ENCODE results near the gene BCAS3. TPM values are rescaled to one million over a fixed set of nuclear protein-coding genes. Genes with fewer than 3 reads are reported as not detected.

BCAS3 gene
- polyA plus RNA-seq, 3 donors = 10.3 to 19.1 (median 14.7) TPM

GRCh38 chr17:61081959-61082358 is 404.3 kb downstream of the BCAS3 start:
- H3K4me1 Mint-ChIP-seq = no peaks in the 10 kb centered on the region

GRCh38 chr17:61084260-61084659 is 406.6 kb downstream of the BCAS3 start:
- no peaks in the 10 kb centered on the region for H4K20me1 ChIP-seq (ENCODE audit: insufficient read depth, low read length)
- Mint-ChIP-seq H3K27me3 (ENCODE audit: low read depth in 3 of 3) (no peaks in the 10 kb centered on the region), H3K4me3 (no peak overlapping the region), H3K9me3 (peaks cover 0 to 3% (median 0%) of the 10 kb centered on the region in 7 donors), H3K4me1 (no peaks in the 10 kb centered on the region), H3K27ac (no peak overlapping the region), H3K36me3 (peaks cover 4 to 11% of the 10 kb centered on the region in 2 donors)
- 97% methylated on average over 5 of the region's 5 CpGs for WGBS (ENCODE audit: insufficient coverage)
- no peak overlapping the region for H3K27ac ChIP-seq (ENCODE audit: low read depth in 1 of 2, low read length in 2 of 2)
- H3K36me3 ChIP-seq (replicated peaks in 1 of 2; ENCODE audit: control insufficient read depth in 1 of 2, insufficient read depth in 2 of 2, low read length in 2 of 2) = no peaks in the 10 kb centered on the region
- no peak overlapping the region for H3K4me2 ChIP-seq (replicated peaks; ENCODE audit: extremely low read depth, low read length, poor library complexity, severe bottlenecking)
- no peak overlapping the region for H2AFZ ChIP-seq (ENCODE audit: insufficient read depth, low read depth, low read length, poor library complexity, severe bottlenecking)
- TF ChIP-seq CTCF (IDR thresholded peaks at IDR 0.05) = no peak
- no peaks in the 10 kb centered on the region for H3K9me3 ChIP-seq (replicated peaks in 1 of 2; ENCODE audit: control insufficient read depth in 1 of 2, insufficient read depth in 1 of 2, low read length in 2 of 2)
- DNase-seq = no peak
- H3K79me2 ChIP-seq (ENCODE audit: insufficient read depth, low read length) = no peaks in the 10 kb centered on the region
- intact Hi-C loops (cut with micrococcal nuclease) = no loop called here
- H3K27me3 ChIP-seq (ENCODE audit: control insufficient read depth in 2 of 2, insufficient read depth in 2 of 2, low read length in 2 of 2) = no peaks in the 10 kb centered on the region
- no peaks in the 10 kb centered on the region for H3K4me1 ChIP-seq (ENCODE audit: control insufficient read depth in 1 of 2, insufficient read depth in 2 of 2, low read length in 2 of 2)
- H3K9ac ChIP-seq (ENCODE audit: insufficient read depth, low read length, poor library complexity, severe bottlenecking) = no peak overlapping the region
- no peak overlapping the region for H3K4me3 ChIP-seq (replicated peaks in 1 of 3; ENCODE audit: low read depth in 2 of 3, low read length in 3 of 3)

More at GRCh38 chr17:61081959-61082358, 404.3 kb downstream of the BCAS3 start:
- no peak for TF ChIP-seq CTCF (IDR thresholded peaks at IDR 0.05)
- Histone ChIP-seq H3K4me1 (ENCODE audit: control insufficient read depth in 1 of 2, insufficient read depth in 2 of 2, low read length in 2 of 2) (no peaks in the 10 kb centered on the region), H3K36me3 (replicated peaks in 1 of 2; ENCODE audit: control insufficient read depth in 1 of 2, insufficient read depth in 2 of 2, low read length in 2 of 2) (no peaks in the 10 kb centered on the region), H3K9ac (ENCODE audit: insufficient read depth, low read length, poor library complexity, severe bottlenecking) (no peak overlapping the region), H3K9me3 (replicated peaks in 1 of 2; ENCODE audit: control insufficient read depth in 1 of 2, insufficient read depth in 1 of 2, low read length in 2 of 2) (no peaks in the 10 kb centered on the region), H3K27me3 (ENCODE audit: control insufficient read depth in 2 of 2, insufficient read depth in 2 of 2, low read length in 2 of 2) (no peaks in the 10 kb centered on the region), H3K79me2 (ENCODE audit: insufficient read depth, low read length) (no peaks in the 10 kb centered on the region), H2AFZ (ENCODE audit: insufficient read depth, low read depth, low read length, poor library complexity, severe bottlenecking) (no peak overlapping the region), H4K20me1 (ENCODE audit: insufficient read depth, low read length) (no peaks in the 10 kb centered on the region), H3K27ac (ENCODE audit: low read depth in 1 of 2, low read length in 2 of 2) (no peak overlapping the region), H3K4me2 (replicated peaks; ENCODE audit: extremely low read depth, low read length, poor library complexity, severe bottlenecking) (no peak overlapping the region), H3K4me3 (replicated peaks in 1 of 3; ENCODE audit: low read depth in 2 of 3, low read length in 3 of 3) (no peak overlapping the region)
- Mint-ChIP-seq H3K9me3 (peaks cover 0 to 2% (median 0%) of the 10 kb centered on the region in 7 donors), H3K36me3 (peaks cover 4 to 11% of the 10 kb centered on the region in 2 donors), H3K4me3 (no peak overlapping the region), H3K27ac (no peak overlapping the region), H3K27me3 (ENCODE audit: low read depth in 3 of 3) (no peaks in the 10 kb centered on the region)
- no peak for DNase-seq
- no CpG with 5 or more reads among the region's 3 CpGs for WGBS (ENCODE audit: insufficient coverage)
- intact Hi-C loops (cut with micrococcal nuclease) = no loop called here

All from CD14-positive monocyte (primary cell).